ENCODE measurements around the gene TIPARP. TPM values are rescaled to one million over a fixed set of nuclear protein-coding genes. Genes with fewer than 3 reads are reported as not detected.

TIPARP gene
- total RNA-seq, 4 donors from 2014 or later: 39.7 to 90.8 (median 52.2) TPM

DNA sequence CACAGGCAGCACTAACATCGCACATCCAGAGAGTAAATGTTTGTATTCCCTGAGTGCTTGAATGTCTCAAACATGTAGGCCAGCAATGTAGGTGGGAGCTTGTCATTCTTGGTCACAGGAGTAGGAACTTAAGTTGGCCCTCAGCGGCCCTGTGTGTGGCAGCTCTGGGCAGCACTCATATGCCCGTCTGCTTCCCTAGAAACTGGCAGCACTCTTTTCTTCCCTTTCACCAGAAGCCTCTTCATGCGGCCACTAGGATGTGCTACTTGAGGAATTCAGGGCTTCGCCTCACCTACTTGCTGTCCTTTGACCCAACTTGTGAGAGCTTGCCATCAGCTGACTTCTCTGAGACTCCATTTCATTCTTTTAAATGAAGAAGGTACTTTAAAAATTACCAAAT is 69.5 kb downstream of the TIPARP start:
- no peaks in the 10 kb centered on the region for H3K4me1 ChIP-seq
- TF ChIP-seq, protein P1, sequence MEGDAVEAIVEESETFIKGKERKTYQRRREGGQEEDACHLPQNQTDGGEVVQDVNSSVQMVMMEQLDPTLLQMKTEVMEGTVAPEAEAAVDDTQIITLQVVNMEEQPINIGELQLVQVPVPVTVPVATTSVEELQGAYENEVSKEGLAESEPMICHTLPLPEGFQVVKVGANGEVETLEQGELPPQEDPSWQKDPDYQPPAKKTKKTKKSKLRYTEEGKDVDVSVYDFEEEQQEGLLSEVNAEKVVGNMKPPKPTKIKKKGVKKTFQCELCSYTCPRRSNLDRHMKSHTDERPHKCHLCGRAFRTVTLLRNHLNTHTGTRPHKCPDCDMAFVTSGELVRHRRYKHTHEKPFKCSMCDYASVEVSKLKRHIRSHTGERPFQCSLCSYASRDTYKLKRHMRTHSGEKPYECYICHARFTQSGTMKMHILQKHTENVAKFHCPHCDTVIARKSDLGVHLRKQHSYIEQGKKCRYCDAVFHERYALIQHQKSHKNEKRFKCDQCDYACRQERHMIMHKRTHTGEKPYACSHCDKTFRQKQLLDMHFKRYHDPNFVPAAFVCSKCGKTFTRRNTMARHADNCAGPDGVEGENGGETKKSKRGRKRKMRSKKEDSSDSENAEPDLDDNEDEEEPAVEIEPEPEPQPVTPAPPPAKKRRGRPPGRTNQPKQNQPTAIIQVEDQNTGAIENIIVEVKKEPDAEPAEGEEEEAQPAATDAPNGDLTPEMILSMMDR (IDR thresholded peaks at IDR 0.05): no peak
- no peak for TF ChIP-seq POLR2A (IDR thresholded peaks at IDR 0.05)
- H3K27me3 ChIP-seq: no peaks in the 10 kb centered on the region
- H3K27ac ChIP-seq: no peak overlapping the region
- DNase-seq: no peak
- H3K9me3 ChIP-seq: peaks cover 0 to 5% (median 0%) of the 10 kb centered on the region in 4 donors
- H3K4me3 ChIP-seq: no peak overlapping the region
- H3K36me3 ChIP-seq: no peaks in the 10 kb centered on the region

DNA sequence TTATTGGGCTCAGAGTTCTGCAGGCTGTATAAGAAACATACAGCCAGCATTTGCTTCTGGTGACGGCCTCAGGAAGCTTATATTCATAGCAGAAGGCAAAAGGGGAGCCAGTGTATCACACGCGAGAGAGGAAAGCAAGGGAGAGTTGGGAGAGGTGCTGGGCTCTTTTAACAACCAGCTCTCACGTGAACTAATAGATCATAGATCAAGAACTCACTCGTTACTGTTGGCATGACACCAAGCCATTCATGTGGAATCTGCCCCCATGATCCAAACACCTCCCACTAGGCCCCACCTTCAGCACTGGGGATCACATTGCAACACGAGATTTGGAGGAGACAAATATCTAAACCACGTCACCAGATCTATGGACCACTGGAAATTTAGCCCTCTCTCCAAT is 70.2 kb downstream of the TIPARP start:
- no peak overlapping the region for H3K27ac ChIP-seq
- DNase-seq: no peak
- no peak for TF ChIP-seq POLR2A (IDR thresholded peaks at IDR 0.05)
- TF ChIP-seq, protein P1 (IDR thresholded peaks at IDR 0.05): no peak

DNA sequence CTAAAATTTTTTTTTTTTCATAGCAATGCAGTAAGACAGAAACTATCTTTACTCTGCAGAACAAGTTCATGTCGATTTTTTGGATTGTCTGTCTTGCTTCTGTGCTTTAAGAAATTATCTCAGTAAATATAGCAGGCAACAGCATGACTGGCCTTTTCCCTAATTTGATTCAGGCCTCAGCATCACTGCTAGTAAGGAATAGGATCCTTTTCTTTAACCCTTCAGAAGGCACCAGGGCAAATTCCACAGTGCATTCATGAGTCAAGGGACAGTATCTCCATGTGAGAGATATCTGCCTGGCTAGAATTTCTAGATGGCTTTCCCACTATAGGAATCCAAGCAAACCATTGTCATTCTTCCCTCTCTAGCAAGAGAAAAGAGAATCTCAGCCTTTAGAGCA is 71.4 kb downstream of the TIPARP start:
- Histone ChIP-seq H3K36me3 (no peaks in the 10 kb centered on the region), H3K27ac (no peak overlapping the region), H3K4me3 (no peak overlapping the region), H3K9me3 (peaks cover 0 to 5% (median 0%) of the 10 kb centered on the region in 4 donors), H3K27me3 (no peaks in the 10 kb centered on the region), H3K4me1 (no peaks in the 10 kb centered on the region)
- no peak for DNase-seq
- TF ChIP-seq, protein P1 (IDR thresholded peaks at IDR 0.05): no peak
- no peak for TF ChIP-seq POLR2A (IDR thresholded peaks at IDR 0.05)

More for the DNA sequence above, 70.2 kb downstream of the TIPARP start:
- Histone ChIP-seq H3K36me3 (no peaks in the 10 kb centered on the region), H3K9me3 (peaks cover 0 to 5% (median 0%) of the 10 kb centered on the region in 4 donors), H3K4me1 (no peaks in the 10 kb centered on the region), H3K4me3 (no peak overlapping the region), H3K27me3 (no peaks in the 10 kb centered on the region)

DNA sequence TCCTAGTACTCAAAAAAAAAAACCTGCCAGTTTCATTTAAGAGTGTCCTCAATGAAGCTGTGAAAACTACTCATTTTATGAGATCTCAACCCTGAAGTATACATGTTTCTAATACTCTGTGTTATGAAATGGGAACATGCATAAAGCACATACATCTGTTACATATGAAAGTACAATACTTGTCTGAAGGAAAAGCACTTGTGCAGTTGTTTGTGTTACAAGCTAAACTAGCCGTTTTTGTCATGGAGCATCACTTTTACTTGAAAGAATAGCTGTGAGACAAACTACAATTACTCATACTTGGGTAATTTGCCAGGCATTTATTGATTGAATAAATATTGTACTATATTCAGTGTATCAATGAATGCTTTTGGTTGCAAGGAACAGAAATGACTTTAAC is 72.7 kb downstream of the TIPARP start:
- H3K4me3 ChIP-seq: no peak overlapping the region
- no peaks in the 10 kb centered on the region for H3K36me3 ChIP-seq
- H3K9me3 ChIP-seq: peaks cover 0 to 5% (median 0%) of the 10 kb centered on the region in 4 donors
- no peak for TF ChIP-seq POLR2A (IDR thresholded peaks at IDR 0.05)
- TF ChIP-seq, protein P1 (IDR thresholded peaks at IDR 0.05): no peak
- no peak for DNase-seq
- no peak overlapping the region for H3K27ac ChIP-seq
- H3K4me1 ChIP-seq: no peaks in the 10 kb centered on the region
- no peaks in the 10 kb centered on the region for H3K27me3 ChIP-seq

DNA sequence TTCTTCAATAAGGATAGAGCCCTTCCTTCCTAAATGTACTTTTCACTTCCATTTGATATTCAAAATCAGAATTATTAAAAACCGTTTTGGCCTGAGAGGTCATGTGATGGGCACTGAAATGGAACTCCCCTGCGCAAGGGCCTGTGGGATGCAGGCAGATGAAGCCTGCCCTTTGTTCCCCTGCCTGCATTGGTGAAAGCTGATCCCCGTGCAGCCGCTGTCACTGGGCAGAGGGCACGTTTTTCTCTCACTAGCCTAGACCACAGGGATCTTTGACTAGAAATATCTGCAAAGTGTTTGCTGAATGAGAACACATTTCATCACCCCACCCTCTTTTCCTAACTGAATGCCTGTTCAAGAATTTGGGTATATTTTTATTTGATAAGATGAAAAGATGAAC is 74.9 kb downstream of the TIPARP start:
- Histone ChIP-seq H3K9me3 (peaks cover 0 to 5% (median 0%) of the 10 kb centered on the region in 4 donors), H3K27ac (no peak overlapping the region), H3K36me3 (no peaks in the 10 kb centered on the region), H3K4me1 (no peaks in the 10 kb centered on the region), H3K27me3 (no peaks in the 10 kb centered on the region), H3K4me3 (no peak overlapping the region)
- no peak for TF ChIP-seq POLR2A (IDR thresholded peaks at IDR 0.05)
- TF ChIP-seq, protein P1 (IDR thresholded peaks at IDR 0.05): no peak
- DNase-seq: no peak
